HG02870 (cell line): ENCODE measurements around the gene ADRA1B.

Experiments used
- ATAC-seq: cut with Tn5 transposase; IDR thresholded peaks from one replicate; pipeline ENCODE4 v1.9.1; 2021; ENCODE audit warnings: mild to moderate bottlenecking, moderate library complexity; ENCODE audit not compliant: unreplicated experiment

Gene ADRA1B

DNA sequence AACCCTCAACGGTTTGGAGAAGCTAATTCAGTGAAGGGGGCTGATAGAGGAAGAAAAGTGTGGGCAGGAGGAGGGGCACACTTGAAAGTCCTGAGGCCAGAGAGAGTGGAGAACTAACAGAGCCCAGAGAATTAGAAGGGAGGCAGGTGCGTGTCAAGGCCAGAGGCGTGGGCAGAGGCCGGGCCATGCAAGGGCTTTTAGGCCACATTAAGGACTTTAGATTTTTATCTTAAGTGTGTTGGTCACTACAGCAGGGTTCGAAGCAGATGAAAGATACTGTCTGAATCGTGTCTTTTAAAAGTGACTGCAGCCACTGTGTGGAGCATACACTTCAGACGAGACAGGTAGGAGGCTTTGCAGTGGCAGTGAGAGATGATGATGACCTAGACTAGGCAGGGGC lies 6.7 kb downstream of the ADRA1B start:
- no peak for ATAC-seq

DNA sequence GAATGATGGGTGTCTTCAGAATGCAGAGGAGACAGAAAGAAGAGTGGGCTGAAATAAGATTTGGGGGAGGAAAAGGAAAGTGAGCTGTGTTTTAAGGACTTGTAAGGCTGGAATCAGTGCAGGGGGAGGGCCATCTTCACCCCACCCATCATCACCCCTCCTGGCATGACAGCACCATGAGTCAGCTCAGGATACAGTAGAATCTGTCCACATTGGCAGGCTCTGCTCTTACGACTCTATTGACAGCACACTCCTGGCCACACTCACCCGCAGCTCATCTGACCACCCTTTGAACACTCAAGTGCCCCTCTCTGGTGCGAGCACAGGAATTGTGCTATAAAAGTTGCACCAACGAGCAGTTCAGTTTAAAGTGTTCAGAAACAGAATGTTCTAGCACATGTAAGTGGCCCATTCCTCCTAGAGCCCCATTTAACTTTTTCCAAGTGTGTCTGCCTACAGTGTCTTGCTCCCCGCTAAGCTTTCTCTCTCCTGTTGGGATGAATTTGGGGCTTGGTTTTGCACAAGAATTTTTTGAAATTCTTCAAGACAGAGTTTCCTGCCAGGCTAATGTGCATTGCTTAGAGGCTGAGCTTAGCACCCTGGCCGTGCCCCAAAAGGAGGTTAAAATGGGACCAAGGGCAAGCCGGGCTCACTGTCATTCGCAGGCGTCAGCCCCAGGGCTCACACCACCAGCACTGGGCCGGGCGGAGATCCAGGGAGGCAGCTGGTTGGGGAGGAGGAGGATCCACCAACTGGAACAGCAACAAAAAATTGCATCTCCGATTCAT lies 12.0 kb downstream of the ADRA1B start:
- ATAC-seq, result no peak

DNA sequence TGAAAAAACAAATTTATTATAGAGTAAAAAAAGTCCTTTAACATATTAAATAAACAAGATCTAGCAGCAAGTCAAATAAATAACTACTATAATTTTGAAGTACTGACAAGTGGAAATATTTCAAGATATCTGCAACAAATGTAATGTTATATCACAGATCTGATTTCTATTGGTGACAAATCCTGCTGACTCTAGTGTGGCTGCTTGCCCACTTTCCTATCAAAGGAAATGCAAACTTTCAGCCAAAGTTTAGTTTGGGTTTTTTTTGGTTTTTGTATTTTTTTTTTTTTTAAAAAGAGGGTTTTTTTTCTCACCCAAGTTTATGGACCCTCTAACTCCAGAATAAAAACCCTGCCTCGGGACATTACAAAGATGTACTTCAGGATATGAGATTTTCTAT lies 12.9 kb downstream of the ADRA1B start:
- ATAC-seq, result no peak

DNA sequence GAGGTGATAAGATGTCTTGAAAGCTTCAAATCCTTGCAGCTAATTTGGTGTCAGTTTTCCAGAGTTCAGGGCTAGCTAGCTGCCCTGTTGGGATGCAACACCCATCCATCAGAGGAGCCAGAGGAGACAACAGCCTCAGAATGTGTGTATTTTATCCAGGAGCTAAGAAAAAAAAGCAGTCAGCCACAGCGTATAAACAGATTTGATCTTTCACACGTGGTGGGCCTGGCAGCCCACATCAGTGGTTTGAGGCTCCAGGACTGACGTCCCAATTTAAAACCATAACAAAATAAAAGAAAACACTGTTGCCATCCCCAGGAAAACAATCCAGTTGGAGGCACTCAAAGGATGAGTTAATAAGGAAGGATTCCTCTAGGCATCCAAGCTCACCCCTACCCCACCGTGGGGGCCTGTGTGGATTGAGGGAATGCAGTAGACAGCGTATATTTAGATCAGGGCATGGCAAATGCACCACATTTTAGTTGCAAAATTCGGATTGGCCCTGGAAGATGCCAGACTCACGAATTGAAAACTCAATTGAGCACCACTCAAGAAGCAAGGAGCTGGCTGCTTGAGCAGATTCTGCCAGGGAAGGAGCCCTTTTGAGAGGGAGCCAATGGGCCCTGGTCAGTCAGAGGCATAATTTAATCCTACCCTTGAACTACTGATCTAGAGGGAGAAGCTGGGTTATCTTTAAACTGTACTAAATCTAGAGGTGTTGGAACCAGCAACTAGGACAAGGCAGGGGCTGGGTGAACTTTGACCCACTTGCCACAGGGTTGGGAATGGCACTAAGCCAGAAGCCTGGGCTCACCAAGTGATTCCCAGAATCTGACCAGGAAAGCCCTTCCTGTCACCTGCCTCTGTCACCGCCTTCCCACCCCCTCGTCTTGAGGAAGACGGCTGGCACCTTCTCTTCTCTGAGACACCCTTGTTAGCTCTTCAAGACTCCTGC lies 17.5 kb downstream of the ADRA1B start:
- no peak for ATAC-seq

DNA sequence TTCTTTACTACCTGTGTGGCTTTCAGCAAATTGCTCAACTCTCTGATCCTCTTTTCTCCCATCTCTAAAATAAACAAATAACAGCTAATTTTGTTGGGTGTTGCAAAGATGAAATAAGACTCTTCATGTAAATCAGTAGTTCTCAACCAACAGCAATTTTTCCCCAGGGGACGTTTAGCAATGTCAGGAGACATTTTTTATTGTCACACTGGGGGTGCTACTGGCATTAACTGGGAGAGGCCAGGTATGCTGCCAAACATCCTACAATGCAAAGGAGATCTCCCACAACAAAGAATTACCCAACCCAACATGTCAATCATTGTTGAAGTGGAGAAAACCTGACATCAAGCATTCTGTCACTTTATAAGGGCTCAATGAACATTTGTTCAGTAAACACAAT lies 19.7 kb downstream of the ADRA1B start:
- ATAC-seq, result no peak

DNA sequence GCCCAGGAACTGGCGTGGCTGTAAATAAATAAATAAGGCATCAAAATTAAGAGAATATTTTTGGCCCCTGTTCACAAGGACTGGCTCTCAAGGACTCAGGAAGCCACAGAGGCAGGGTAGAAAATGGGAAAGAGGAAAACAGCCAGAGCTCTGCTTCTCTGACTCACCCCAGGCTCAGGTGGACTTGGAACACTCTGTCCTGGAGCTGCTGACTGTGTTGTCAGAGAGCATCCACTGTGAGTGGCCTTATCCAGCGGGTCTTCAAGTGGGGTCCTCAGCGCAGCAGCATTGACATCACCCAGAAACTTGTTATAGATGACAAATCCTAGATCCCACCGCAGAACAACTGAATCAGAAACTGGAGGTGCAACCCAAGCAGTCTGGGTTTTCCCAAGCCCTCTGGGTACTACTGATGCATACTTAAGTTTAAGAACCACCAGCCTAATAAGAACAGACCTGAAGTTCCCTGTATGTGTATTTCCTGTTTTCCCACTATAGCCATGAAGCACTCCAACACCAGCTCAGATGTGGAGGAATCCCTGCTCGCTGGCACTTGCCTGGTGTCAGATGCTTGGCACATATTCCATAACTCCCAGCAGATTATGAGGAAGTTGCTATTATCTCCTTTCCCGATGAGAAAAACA lies 20.5 kb downstream of the ADRA1B start:
- no peak for ATAC-seq

DNA sequence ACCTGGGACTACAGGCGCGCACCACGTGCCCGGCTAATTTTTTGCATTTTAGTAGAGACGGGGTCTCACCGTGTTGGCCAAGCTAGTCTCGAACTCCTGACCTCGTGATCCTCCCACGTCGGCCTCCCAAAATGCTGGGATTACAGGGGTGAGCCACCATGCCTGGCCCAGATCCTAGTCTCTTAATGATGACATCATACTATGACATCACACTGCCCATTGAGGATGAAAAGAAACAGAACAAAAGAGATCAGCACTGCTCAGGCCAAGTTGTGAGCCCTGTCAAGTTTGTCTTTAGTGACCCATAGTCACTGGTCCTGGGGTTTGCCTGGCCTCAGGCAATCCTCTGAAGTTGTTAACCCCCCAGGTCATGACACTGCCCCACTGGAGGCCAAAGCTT lies 21.3 kb downstream of the ADRA1B start:
- no peak for ATAC-seq

DNA sequence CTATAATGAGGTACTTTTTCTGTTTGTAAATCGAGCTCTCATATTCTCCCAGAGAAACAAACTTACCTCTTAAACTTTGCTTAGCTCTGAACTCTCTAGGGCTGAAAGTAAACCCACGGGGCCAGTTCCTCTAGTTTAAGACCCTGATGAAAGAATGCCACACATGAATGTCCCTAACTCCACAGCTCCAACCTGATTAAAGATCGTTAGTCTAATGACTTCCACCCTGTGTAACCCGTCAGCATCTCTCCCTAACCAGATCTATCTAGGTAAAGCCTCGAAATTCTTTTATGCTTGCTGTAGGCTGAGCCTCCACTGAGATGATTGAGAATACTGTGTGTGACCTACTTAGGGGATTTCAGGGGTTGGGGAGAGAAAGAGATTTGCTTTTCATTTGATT lies 27.0 kb downstream of the ADRA1B start:
- ATAC-seq, result no peak

DNA sequence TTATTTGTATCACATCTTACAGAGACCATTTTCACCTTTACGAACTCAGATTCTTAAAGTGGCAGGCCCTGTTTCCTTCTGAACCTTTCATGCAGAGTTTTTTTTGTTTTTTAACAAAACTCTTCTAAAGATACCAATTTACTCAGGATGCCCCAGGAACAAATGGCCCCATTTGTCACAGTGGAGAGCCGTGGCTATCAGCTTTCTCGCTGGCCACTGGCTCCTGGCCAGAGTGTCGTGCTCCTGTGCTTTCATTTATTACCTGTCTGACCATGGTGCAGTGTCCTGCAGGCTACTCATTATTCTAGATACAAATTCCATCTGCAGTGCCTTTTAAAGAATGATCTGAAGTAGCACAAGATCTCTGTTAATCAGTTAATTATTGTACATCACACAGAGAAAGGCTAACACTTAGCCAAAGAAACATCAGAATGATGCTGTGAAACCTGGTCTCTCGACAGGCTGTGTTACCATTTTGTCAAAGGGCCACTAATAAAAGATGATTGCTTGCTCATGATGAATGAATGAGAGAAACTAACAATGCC lies 27.8 kb downstream of the ADRA1B start:
- no peak for ATAC-seq

DNA sequence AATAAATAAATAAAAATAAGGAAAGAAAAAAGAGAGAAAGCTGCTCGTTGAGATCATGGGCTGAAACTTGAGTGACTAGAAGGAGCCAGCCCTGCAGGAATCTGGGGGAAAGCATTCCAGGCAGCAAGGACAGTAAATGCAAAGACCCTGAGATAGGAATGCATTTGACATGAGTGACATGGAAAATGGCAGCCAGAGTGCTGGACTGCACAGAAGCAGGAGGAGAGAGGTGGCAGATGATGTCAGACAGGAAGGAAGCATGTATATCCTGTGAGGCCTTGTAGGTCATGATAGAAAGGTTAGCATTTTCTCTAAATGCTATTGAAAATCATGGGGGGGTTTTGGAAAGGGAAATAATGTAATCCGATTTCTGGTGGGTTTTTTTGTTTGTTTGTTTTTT lies 29.1 kb downstream of the ADRA1B start:
- no peak for ATAC-seq

DNA sequence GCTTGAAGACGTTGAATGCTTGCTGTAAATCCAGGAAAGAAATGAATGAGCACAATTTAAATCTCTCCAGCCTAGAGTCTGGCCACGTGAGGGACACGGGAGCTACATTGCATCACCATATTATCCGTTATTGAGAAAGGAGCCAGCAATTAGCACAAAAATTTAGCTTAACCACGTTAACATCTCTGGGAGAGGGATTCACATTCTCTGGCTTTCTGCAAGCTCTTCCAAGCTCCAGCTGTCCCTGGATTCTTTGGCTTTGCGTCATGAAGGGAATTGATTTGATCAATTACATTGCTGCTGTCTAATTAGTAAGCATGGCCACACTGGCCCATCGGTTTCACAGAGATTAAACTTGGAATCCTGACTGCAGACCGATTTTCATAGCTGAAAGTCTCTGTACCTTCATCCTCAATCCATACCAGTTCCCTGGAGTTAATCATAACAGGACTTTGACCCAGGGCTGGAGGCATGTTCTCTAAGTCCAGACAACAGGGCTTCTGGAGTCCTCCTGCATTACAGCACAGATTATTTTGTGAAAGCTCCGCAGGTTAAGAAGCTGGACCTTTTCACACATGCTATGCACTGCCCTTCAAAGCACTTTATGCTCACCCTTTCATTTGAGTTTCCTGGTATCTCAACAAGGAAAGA lies 31.6 kb downstream of the ADRA1B start:
- no peak for ATAC-seq

DNA sequence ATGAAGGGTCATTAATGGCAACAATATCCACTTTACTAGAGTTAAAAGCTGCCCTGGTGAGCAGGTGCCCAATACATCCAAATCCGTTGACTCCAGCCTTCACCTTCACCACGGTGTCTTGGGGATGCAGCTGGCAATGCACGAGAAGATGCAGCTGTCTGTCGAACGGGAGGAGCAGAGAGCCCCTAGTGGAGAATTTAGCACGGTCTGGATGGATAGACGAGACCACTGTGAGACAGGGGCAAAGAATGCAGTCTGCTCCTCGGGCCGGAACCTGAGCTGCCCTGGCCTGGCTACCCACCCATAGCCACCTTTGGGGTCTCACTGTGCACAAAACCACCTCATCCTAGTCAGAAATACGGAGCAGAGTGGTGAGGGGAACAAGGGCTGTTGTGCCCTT lies 35.1 kb downstream of the ADRA1B start:
- ATAC-seq, result no peak

DNA sequence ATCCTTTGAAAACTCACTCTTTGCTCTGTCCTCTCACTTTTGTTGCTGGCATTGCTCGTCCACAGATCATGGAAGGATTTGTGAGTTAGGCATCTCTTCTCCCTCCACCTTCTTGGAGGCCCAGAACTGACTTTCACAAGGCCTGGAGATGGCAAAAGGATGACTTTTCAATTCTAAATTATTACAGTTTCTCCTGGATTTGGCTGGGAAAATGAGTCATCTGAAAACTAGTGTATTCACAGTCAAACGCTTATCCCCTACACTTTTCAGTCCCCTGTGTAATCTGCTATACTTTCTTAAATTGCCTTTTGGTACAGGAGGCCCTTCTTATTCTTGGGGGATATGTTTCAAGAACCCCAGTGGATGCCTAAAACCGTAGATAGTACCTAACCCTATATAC lies 35.6 kb downstream of the ADRA1B start:
- ATAC-seq, result no peak

DNA sequence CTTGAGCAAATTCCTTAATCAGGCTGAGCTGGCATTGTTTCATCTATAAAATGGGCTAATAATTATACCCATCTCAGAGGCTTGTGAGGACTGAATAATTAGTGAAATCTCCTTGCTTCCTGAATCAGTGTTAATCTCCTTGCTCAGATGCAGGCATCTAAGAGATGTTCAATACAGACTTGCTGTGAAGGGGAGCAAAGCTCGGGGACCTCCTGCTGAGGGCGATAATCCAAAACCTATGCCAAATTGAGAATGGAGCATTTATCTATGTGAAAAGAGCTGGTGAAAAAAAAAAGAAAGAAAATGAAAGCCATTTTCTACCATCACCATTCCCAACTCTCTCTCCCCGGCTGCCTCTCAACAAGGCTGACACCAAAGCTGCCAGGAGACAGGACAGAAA lies 37.3 kb downstream of the ADRA1B start:
- ATAC-seq, result no peak

DNA sequence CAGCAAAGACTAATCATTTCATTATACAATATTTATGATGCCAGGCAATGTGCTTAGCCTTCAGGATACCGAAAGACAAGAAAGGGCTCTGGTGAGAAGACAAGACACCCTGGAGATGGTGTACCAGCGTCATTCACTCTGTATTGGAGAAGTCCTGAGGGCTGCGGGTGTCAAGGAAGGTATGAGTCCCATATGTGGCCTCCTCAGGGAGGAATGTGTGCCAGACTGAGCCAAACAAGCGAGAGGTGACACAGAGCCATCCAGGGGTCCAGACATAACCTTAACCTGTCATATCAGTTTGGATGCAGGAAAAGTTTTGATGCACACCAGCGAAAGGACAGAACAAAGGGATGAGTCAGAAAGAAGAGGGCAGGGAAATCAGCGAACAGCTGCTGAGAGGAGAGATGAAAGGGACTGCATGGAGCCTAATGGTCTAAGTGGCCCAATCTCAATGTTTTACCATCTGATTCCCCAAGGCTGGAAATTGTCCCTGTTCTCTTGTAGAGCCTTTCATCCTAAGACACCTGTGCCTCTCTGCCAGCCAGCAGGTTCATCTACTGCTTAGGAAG lies 38.9 kb downstream of the ADRA1B start:
- no peak for ATAC-seq

DNA sequence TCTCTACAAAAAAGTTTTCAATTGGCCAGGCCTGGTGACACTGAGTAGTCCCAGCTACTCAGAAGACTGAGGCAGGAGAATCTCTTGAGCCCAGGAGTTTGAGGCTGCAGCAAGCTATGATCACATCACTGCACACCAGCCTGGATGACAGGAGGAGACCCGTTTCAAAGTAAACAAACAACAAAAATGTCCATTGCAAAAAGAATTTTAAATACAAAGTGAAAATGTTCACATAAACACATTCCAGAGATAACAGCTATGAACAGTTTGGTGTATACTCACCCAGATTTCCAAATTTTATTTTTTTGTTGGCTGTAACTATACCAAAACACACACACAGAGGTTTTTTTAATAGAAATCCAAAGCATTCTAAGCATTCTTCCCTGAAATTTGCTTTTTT lies 39.8 kb downstream of the ADRA1B start:
- no peak for ATAC-seq

DNA sequence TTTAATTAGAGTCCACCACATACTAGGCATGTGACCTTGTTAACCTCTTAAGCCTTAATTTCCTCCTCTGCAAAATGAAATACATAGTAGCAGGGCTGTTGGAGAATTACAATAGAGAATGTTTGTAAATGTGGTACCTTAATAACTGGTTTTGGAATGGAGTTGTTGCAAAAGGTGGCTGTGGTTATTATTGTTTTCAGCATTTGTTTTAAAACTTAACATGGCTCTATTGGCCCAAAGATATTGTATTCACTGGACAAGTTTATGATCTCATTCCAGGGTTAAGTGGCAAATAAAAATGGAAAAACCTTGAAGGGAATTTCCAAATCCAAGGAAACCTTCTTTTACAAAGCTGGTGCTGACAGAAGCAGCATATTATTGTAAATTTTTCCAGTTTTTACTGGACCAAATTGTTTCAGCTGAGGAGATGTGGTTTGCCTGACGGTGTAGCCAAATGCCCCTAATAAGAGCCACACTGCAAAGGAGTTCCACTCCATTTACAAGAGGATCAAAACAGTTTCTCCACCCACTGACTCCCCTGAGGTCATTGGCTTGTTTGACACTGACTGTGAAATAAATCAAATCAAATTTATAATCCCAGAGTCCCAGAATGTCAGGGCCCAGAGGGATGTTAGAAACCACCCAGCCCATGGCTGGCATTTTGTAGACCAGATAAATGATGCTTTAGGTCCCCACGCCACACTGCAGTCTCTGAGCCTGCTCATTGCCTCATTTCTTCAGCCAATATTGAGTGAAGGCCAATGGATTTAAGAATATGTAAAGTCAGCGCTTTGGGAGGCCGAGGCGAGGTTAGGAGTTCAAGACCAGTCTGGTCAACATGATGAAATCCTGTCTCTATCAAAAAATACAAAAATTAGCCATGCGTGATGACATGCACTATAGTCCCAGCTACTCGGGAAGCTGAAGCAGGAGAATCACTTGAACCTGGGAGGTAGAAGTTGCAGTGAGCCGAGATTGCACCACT lies 45.2 kb downstream of the ADRA1B start:
- ATAC-seq, result no peak

DNA sequence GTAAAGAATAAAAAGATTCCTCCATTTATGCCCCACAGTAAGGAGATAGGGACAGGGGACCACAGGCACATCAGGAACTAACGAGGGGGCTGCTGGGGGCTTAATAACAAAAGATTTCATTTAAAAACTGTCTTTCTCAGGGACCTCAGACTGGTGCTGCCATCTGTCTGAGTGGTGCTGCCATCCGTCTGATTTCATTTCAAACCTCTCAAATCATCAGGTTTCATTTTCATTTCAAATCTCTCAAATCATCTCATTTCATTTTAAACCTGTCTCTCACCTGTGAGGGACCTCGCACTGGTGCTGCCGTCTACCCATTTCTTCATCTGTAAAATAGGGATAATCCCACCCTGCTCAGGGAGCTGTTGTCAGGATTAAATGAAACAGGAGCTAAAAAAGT lies 45.9 kb downstream of the ADRA1B start:
- no peak for ATAC-seq

DNA sequence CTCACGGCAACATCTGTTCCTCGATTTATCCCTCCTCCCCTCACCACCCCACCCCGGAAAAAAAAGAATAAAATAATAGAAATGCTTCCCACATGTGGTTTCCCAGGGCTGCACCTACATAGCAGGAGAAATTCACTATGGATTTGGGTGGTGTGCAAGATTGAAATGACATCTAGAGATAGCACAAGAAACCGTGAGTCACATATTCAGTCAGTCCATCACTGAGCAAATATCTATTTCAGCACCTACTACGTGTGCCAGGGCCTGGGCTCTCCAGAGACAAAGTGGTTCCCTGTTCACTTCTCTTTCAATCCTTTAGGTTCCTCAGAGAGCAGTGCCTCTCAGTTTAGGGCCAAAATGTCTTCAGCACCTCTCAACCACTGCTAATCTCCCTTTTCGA lies 47.7 kb downstream of the ADRA1B start:
- no peak for ATAC-seq
